ENCODE data around the gene KDM6A. TPM values are rescaled to one million over a fixed set of nuclear protein-coding genes. Genes with fewer than 3 reads are reported as not detected.

Gene KDM6A
- total and polyA plus RNA-seq, 2 donors (not counting 1 experiment from before 2014, with no cell fraction given) = 33.3 to 57.0 TPM

DNA sequence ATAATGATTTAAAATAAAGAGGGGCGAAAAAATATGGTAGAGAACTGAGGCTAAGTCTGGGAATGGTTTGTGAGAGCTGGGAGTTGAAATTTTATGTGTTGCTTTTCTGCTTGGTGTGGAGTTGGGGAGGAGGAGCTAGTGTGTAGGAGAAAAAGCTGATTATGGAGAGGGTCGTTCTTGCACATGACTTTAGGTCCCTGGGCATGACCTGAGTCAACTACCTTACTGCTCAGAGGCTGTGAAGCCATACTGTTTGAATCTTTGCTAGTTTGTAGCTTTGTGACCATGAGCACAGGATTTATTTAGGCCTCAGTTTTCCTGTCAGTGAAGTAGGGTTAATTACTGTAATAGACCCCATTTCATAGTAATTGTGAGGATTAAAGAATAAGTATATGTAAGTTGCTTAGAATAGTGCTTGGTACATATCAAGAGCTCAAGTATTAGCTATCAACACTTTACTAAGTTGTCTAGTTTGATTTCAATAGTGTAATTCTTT, 78.6 kb downstream of the KDM6A start:
- H3K27me3 ChIP-seq (replicated peaks in 1 of 4; ENCODE audit: control extremely low read depth in 1 of 4, control insufficient read depth in 3 of 4, insufficient read depth in 4 of 4, low read length in 3 of 4) = no peaks in the 10 kb centered on the region
- Mint-ChIP-seq H3K9me3 (ENCODE audit: insufficient read depth) (no peaks in the 10 kb centered on the region), H3K4me3 (no peak overlapping the region), H3K27ac (no peak overlapping the region), H3K4me1 (peaks cover 54% of the 10 kb centered on the region), H3K27me3 (no peaks in the 10 kb centered on the region)
- WGBS (ENCODE audit: insufficient coverage) = 100% methylated on average over 1 of the region's 2 CpGs
- H3K9me3 ChIP-seq (ENCODE audit: control extremely low read depth in 1 of 3, control insufficient read depth in 2 of 3, insufficient read depth in 1 of 3, low read length in 2 of 3) = peaks cover 0 to 7% (median 0%) of the 10 kb centered on the region in 3 donors
- CTCF ChIA-PET = no interaction called here
- H3K79me2 ChIP-seq (ENCODE audit: control insufficient read depth, insufficient read depth, low read length) = peaks cover 99% of the 10 kb centered on the region
- H2AFZ ChIP-seq (ENCODE audit: insufficient read depth, low read depth, low read length, poor library complexity, severe bottlenecking) = no peak overlapping the region
- no peak overlapping the region for H3K9ac ChIP-seq (ENCODE audit: low read length)
- H3K36me3 ChIP-seq (replicated peaks in 1 of 2; ENCODE audit: control extremely low read depth in 1 of 2, control insufficient read depth in 1 of 2, extremely low read depth in 1 of 2, insufficient read depth in 2 of 2, low read length in 1 of 2) = no peaks in the 10 kb centered on the region
- peaks cover 0 to 25% of the 10 kb centered on the region in 2 donors for H3K4me1 ChIP-seq (ENCODE audit: control insufficient read depth in 2 of 2, insufficient read depth in 2 of 2, low read length in 2 of 2)
- no peak overlapping the region for H3K4me2 ChIP-seq (replicated peaks; ENCODE audit: low read depth, low read length, poor library complexity, severe bottlenecking)
- H4K20me1 ChIP-seq (ENCODE audit: control insufficient read depth, insufficient read depth, low read length, poor library complexity, severe bottlenecking) = peaks cover 94% of the 10 kb centered on the region
- no peak overlapping the region for H3K4me3 ChIP-seq (ENCODE audit: control extremely low read depth in 1 of 5, extremely low read depth in 1 of 5, insufficient read depth in 1 of 5, low read depth in 2 of 5, low read length in 4 of 5)
- no peak for DNase-seq
- no peak for ATAC-seq (ENCODE audit: low read depth)
- POLR2A ChIA-PET = no interaction called here
- TF ChIP-seq, protein P1, sequence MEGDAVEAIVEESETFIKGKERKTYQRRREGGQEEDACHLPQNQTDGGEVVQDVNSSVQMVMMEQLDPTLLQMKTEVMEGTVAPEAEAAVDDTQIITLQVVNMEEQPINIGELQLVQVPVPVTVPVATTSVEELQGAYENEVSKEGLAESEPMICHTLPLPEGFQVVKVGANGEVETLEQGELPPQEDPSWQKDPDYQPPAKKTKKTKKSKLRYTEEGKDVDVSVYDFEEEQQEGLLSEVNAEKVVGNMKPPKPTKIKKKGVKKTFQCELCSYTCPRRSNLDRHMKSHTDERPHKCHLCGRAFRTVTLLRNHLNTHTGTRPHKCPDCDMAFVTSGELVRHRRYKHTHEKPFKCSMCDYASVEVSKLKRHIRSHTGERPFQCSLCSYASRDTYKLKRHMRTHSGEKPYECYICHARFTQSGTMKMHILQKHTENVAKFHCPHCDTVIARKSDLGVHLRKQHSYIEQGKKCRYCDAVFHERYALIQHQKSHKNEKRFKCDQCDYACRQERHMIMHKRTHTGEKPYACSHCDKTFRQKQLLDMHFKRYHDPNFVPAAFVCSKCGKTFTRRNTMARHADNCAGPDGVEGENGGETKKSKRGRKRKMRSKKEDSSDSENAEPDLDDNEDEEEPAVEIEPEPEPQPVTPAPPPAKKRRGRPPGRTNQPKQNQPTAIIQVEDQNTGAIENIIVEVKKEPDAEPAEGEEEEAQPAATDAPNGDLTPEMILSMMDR (IDR thresholded peaks at IDR 0.05) = no peak
- TF ChIP-seq EZH2 (IDR thresholded peaks at IDR 0.05; ENCODE audit: borderline replicate concordance, insufficient read depth, low read depth, low read length, poor library complexity, severe bottlenecking) = no peak
- no peak overlapping the region for H3K27ac ChIP-seq (ENCODE audit: low read length in 2 of 2)
- intact Hi-C loops (cut with micrococcal nuclease) = no loop called here

DNA sequence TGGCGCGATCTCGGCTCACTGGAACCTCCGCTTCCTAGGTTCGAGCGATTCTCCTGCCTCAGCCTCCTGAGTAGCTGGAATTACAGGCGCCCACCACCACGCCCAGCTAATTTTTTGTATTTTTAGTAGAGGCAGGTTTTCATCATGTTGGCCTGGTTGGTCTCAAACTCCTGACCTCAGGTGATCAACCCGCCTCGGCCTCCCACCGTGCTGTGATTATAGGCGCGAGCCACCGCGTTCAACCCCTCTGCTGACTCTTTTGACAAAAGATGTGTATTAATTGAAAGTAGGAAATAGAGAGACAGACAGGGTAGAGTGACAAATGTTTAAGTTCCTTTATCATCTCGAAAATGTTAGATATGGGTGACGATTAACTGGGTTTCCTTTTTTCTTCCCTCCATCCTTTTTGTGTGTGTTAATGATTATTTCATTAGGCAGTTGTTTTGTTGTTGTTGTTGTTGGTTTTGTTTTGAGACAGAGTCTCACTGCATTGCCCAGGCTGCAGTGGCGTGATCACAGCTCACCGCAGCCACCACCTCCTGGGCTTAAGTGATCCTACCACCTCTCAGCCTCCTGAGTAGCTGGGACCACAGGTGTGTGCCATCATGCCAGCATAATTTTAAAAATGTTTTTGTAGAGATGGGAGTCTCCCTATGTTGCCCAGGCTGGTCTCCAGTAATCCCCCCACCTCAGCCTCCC, 79.5 kb downstream of the KDM6A start:
- H3K79me2 ChIP-seq (ENCODE audit: control insufficient read depth, insufficient read depth, low read length) = peaks cover 98% of the 10 kb centered on the region
- DNase-seq (no peak), ATAC-seq (ENCODE audit: low read depth) (no peak)
- no peak overlapping the region for H3K4me3 Mint-ChIP-seq
- intact Hi-C loops (cut with micrococcal nuclease) = no loop called here
- H3K36me3 ChIP-seq (replicated peaks in 1 of 2; ENCODE audit: control extremely low read depth in 1 of 2, control insufficient read depth in 1 of 2, extremely low read depth in 1 of 2, insufficient read depth in 2 of 2, low read length in 1 of 2) = no peaks in the 10 kb centered on the region
- peaks cover 55% of the 10 kb centered on the region for H3K4me1 Mint-ChIP-seq
- CTCF ChIA-PET = no interaction called here
- H2AFZ ChIP-seq (ENCODE audit: insufficient read depth, low read depth, low read length, poor library complexity, severe bottlenecking) = no peak overlapping the region
- H3K27me3 ChIP-seq (replicated peaks in 1 of 4; ENCODE audit: control extremely low read depth in 1 of 4, control insufficient read depth in 3 of 4, insufficient read depth in 4 of 4, low read length in 3 of 4) = no peaks in the 10 kb centered on the region
- H3K9me3 Mint-ChIP-seq (ENCODE audit: insufficient read depth) = no peaks in the 10 kb centered on the region
- POLR2A ChIA-PET = no interaction called here
- 95% methylated on average over 7 of the region's 19 CpGs for WGBS (ENCODE audit: insufficient coverage)
- TF ChIP-seq, protein P1 (IDR thresholded peaks at IDR 0.05) = no peak
- TF ChIP-seq EZH2 (IDR thresholded peaks at IDR 0.05; ENCODE audit: borderline replicate concordance, insufficient read depth, low read depth, low read length, poor library complexity, severe bottlenecking) = no peak
- H3K4me1 ChIP-seq (ENCODE audit: control insufficient read depth in 2 of 2, insufficient read depth in 2 of 2, low read length in 2 of 2) = peaks cover 0 to 25% of the 10 kb centered on the region in 2 donors
- no peak overlapping the region for H3K9ac ChIP-seq (ENCODE audit: low read length)
- H4K20me1 ChIP-seq (ENCODE audit: control insufficient read depth, insufficient read depth, low read length, poor library complexity, severe bottlenecking) = peaks cover 93% of the 10 kb centered on the region
- no peak overlapping the region for H3K4me2 ChIP-seq (replicated peaks; ENCODE audit: low read depth, low read length, poor library complexity, severe bottlenecking)
- peaks cover 0 to 3% (median 0%) of the 10 kb centered on the region in 3 donors for H3K9me3 ChIP-seq (ENCODE audit: control extremely low read depth in 1 of 3, control insufficient read depth in 2 of 3, insufficient read depth in 1 of 3, low read length in 2 of 3)
- no peak overlapping the region for H3K27ac ChIP-seq (ENCODE audit: low read length in 2 of 2)
- H3K27me3 Mint-ChIP-seq = no peaks in the 10 kb centered on the region
- no peak overlapping the region for H3K4me3 ChIP-seq (ENCODE audit: control extremely low read depth in 1 of 5, extremely low read depth in 1 of 5, insufficient read depth in 1 of 5, low read depth in 2 of 5, low read length in 4 of 5)
- no peak overlapping the region for H3K27ac Mint-ChIP-seq

Measured in B cell (primary cell).